Liver (tissue), 3 donors: Measurements from ENCODE around the gene VSNL1.

Experiments used
- ATF3 ChIP-seq: IDR thresholded peaks from 2 replicates; pipeline ENCODE4 v1.6.1; 2016; ENCODE audit warnings: antibody characterized with exemption
- EGR1 ChIP-seq, 2 donors: IDR thresholded peaks; 2 replicates each; pipeline ENCODE4 v1.6.1; 2016 to 2018; ENCODE audit warnings: antibody characterized with exemption in 2 of 2, low read depth in 2 of 2
- FOXA1 ChIP-seq: IDR thresholded peaks from 2 replicates; pipeline ENCODE4 v1.6.1; 2016; ENCODE audit warnings: antibody characterized with exemption
- GABPA ChIP-seq, 2 donors: IDR thresholded peaks in 1 of 2; conservative IDR thresholded peaks in 1 of 2; 2 replicates each; pipeline ENCODE4 v1.6.1; 2016; ENCODE audit warnings: antibody characterized with exemption in 2 of 2, mild to moderate bottlenecking in 1 of 2, moderate library complexity in 1 of 2
- HNF4A ChIP-seq, 2 donors: conservative IDR thresholded peaks; 2 replicates each; pipeline ENCODE4 v1.6.1; 2016; ENCODE audit warnings: antibody characterized with exemption in 2 of 2, mild to moderate bottlenecking in 2 of 2
- JUND ChIP-seq, 2 donors: IDR thresholded peaks; 2 replicates each; pipeline ENCODE4 v1.6.1; 2016; ENCODE audit warnings: antibody characterized with exemption in 2 of 2
- RAD21 ChIP-seq, 2 donors: IDR thresholded peaks; 2 replicates each; pipeline ENCODE4 v1.6.1; 2016; ENCODE audit warnings: antibody characterized with exemption in 2 of 2, mild to moderate bottlenecking in 2 of 2
- REST ChIP-seq: IDR thresholded peaks from 2 replicates; pipeline ENCODE4 v1.6.1; 2016; ENCODE audit warnings: antibody characterized with exemption, mild to moderate bottlenecking
- RXRA ChIP-seq, 2 donors: IDR thresholded peaks; 2 replicates each; pipeline ENCODE4 v1.6.1; 2017 to 2018; ENCODE audit warnings: antibody characterized with exemption in 2 of 2, mild to moderate bottlenecking in 1 of 2
- SP1 ChIP-seq: IDR thresholded peaks from 2 replicates; pipeline ENCODE4 v1.6.1; 2018; ENCODE audit warnings: antibody characterized with exemption, mild to moderate bottlenecking
- TAF1 ChIP-seq: conservative IDR thresholded peaks from 2 replicates; pipeline ENCODE4 v1.6.1; 2016; ENCODE audit warnings: antibody characterized with exemption, mild to moderate bottlenecking
- TF ChIP-seq, protein P1 (sequence below): fragments of 150-350 bp; IDR thresholded peaks from 2 replicates; pipeline ENCODE4 v1.5.1; 2017; ENCODE audit warnings: improper control_type of control experiment, low read depth, low read length; ENCODE audit not compliant: missing input control
- TF ChIP-seq, protein P2 (sequence below): IDR thresholded peaks from 2 replicates; pipeline ENCODE4 v1.6.1; 2016; ENCODE audit warnings: antibody characterized with exemption
- donor health status: healthy.
- donor health status: healthy.

DNA sequence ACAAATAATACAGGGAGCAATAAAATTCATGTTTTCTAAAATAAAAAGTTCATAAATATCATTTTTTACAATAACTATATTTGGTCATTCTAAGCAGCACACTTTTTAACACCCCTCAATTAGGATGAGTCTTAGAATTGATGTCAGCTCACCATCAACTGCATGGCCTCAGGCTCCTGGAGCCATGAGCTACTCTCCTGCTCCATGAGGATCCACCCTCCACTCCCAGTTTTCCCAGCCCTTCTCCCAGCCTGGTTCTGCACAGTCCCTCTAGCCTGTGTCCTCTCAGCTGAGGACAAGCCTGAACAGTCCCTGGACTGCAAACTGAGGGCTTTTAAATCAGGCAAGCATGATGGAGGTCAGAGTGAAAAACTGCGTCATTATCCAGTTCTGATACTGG lies 124.0 kb downstream of the VSNL1 start:
- no peak for TF ChIP-seq TAF1
- TF ChIP-seq, protein P1, sequence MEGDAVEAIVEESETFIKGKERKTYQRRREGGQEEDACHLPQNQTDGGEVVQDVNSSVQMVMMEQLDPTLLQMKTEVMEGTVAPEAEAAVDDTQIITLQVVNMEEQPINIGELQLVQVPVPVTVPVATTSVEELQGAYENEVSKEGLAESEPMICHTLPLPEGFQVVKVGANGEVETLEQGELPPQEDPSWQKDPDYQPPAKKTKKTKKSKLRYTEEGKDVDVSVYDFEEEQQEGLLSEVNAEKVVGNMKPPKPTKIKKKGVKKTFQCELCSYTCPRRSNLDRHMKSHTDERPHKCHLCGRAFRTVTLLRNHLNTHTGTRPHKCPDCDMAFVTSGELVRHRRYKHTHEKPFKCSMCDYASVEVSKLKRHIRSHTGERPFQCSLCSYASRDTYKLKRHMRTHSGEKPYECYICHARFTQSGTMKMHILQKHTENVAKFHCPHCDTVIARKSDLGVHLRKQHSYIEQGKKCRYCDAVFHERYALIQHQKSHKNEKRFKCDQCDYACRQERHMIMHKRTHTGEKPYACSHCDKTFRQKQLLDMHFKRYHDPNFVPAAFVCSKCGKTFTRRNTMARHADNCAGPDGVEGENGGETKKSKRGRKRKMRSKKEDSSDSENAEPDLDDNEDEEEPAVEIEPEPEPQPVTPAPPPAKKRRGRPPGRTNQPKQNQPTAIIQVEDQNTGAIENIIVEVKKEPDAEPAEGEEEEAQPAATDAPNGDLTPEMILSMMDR = no peak
- no peak for TF ChIP-seq RXRA (IDR thresholded peaks at IDR 0.05)
- no peak for TF ChIP-seq FOXA1
- no peak for TF ChIP-seq GABPA (IDR thresholded peaks at IDR 0.05 in 1 of 2, conservative IDR thresholded peaks at IDR 0.05 in 1 of 2)
- TF ChIP-seq ATF3 = no peak
- TF ChIP-seq REST = no peak
- TF ChIP-seq EGR1 (IDR thresholded peaks at IDR 0.05; ENCODE audit: low read depth in 2 of 2) = no peak
- TF ChIP-seq SP1 = no peak
- TF ChIP-seq, protein P2, sequence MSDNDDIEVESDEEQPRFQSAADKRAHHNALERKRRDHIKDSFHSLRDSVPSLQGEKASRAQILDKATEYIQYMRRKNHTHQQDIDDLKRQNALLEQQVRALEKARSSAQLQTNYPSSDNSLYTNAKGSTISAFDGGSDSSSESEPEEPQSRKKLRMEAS = no peak
- no peak for TF ChIP-seq HNF4A (conservative IDR thresholded peaks at IDR 0.05)
- no peak for TF ChIP-seq RAD21 (IDR thresholded peaks at IDR 0.05)
- TF ChIP-seq JUND (IDR thresholded peaks at IDR 0.05) = no peak
